ENCODE results near the gene GREB1L.

DNA sequence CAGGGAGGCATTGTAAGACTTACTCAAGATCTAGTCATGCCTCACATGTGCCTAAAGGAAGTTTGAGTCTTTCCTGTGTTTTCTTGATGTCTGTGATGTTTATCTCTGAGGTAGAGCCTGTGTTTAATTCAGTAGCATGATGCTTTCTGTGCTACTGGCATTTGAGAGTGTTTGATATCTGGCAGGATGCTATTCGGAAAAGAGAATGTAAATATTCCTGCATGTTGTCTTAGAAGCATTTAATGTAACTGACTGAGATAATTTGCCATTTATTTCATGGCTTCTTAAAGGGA lies 58.8 kb downstream of the GREB1L start:
- TF ChIP-seq, protein P1, sequence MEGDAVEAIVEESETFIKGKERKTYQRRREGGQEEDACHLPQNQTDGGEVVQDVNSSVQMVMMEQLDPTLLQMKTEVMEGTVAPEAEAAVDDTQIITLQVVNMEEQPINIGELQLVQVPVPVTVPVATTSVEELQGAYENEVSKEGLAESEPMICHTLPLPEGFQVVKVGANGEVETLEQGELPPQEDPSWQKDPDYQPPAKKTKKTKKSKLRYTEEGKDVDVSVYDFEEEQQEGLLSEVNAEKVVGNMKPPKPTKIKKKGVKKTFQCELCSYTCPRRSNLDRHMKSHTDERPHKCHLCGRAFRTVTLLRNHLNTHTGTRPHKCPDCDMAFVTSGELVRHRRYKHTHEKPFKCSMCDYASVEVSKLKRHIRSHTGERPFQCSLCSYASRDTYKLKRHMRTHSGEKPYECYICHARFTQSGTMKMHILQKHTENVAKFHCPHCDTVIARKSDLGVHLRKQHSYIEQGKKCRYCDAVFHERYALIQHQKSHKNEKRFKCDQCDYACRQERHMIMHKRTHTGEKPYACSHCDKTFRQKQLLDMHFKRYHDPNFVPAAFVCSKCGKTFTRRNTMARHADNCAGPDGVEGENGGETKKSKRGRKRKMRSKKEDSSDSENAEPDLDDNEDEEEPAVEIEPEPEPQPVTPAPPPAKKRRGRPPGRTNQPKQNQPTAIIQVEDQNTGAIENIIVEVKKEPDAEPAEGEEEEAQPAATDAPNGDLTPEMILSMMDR (IDR thresholded peaks at IDR 0.05): no peak
- no peak for TF ChIP-seq POLR2A (IDR thresholded peaks at IDR 0.05)
